RPMI8226 (cell line): ENCODE measurements around the gene MYO7B.

ENCODE experiments used
- DNase-seq: peaks from one replicate; pipeline ENCODE4 v3.0.0-alpha.2; 2015

Gene MYO7B

GRCh38 chr2:127652786-127653357 lies 117.4 kb downstream of the MYO7B start:
- DNase-seq, result no peak

- DNase-seq, result no peak
These were observed 118.1 kb downstream of the MYO7B start for GRCh38 chr2:127653421-127654083.

DNA sequence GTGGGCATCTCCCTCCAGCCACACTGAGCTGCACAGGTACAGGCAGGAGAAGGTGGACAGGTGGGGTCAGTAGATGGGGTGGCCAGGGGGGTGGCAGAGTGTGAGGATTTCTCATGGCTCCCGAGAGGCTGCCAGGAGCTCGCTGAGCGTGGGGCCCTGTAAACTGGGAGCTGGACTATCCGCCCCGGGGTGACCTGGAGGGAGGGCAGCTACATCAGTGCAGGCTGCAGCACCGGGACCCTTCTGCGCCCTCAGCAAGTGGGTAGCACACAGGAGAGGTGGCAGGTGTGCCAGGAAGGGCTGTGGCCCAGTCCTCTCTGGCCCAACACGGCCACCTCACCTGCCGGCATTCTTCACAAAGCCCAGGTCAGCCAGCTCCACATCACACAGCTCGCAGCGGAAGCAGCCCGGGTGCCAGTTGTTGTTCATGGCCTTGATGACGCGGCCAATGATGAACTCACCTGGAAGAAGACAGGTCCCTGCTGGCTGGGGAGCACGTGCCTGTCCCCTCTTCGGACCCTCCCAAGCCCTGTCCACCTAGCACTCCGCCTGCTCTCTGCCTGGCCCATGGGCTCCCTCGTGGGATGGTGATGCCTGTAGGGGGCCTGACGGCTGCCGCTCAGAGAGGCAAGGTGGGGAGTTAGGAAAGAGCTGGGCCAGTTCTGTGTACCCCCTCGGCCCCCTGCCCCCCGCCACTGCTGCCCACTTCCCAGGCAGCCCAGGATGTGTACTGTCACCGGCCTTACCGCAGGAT lies 118.8 kb downstream of the MYO7B start:
- DNase-seq, result no peak

- no peak for DNase-seq
These were observed 119.3 kb downstream of the MYO7B start for GRCh38 chr2:127654838-127655175.

- DNase-seq, result no peak
These were observed 120.0 kb downstream of the MYO7B start for GRCh38 chr2:127655209-127656073.

DNA sequence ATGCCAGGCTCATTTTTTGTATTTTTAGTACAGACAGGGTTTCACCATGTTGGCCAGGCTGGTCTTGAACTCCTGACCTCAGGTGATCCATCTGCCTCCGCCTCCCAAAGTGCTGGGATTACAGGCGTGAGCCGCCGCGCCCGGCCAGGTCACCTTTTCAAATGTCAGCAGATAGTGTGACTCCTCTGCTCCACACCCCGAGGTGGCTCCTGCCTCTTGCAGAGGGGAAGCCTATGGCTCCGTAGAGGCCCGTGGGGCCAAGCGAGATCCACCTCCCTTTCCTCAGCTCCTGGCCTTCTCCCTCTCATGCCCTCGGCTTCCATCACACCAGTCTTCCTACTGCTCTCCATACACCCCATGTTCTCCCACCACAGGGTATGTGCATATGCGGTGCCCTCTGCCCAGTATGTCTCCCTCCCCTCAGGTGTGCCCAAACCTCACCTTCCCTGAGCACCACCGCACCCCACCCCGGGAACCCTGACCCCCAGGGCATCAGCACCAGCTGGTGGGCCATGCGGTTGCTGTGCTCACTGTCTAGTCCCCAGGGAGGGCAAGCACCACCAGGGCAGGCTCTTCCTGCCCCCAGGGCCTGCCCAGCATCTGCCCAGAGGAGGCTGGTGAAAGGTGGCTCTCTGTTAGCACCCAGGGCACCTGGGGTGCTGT lies 121.2 kb downstream of the MYO7B start:
- DNase-seq, result no peak

- no peak for DNase-seq
These were observed 121.7 kb downstream of the MYO7B start for GRCh38 chr2:127657232-127657595.

- DNase-seq, result no peak
These were observed 122.7 kb downstream of the MYO7B start for GRCh38 chr2:127658146-127658545.

GRCh38 chr2:127658641-127659407 lies 123.3 kb downstream of the MYO7B start:
- no peak for DNase-seq

DNA sequence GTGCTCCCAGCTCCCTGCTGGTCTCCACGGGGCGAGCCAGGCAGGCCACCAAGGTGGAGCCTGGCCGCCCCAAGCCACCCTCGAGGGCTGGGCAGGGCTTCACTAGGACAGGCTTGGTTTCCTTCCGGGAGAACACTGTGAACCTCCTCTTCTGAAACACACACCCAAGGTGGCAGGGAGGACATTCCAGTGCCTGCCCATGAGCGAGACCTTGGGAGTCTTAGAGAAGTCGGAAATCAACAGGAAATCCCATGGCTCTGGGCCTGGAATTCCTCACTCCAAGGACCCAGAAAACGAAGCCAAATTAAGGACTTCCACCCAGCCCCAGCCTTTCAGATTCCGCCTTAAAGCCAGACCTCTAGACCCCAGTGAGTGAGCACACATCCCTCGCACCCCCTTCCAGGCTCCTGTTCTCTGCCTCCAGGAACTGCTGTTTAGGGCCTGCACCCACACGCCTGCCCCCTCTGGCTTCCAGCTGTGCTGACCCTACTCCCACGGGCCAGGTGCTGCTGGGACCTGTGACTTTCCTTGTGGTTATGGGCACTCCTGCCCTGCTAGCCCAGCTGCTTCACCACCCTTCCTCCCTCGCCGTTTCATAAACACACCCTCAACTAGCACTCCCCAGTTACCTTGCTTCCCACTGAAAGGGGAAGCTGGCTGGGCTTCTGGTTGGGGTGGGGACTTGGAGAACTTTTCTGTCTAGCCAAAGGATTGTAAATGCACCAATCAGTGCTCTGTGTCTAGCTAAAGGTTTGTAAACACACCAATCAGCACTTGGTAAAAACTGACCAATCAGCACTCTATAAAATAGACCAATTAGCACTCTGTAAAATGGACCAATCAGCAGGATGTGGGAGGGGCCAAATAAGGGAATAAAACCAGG lies 124.2 kb downstream of the MYO7B start:
- DNase-seq, result peak; percentile 57

DNA sequence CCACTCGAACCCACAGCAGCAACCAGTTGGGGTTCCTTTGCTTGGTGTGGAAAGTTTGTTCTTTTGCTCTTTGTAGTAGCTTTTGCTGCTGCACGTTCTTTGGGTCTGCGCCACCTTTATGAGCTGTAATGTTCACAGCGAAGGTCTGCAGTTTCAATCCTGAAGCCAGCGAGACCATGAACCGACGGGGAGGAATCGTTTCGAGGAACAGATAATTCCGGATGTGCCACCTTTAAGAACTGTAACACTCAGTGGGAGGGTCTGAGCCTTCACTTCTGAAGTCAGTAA lies 124.8 kb downstream of the MYO7B start:
- no peak for DNase-seq

DNA sequence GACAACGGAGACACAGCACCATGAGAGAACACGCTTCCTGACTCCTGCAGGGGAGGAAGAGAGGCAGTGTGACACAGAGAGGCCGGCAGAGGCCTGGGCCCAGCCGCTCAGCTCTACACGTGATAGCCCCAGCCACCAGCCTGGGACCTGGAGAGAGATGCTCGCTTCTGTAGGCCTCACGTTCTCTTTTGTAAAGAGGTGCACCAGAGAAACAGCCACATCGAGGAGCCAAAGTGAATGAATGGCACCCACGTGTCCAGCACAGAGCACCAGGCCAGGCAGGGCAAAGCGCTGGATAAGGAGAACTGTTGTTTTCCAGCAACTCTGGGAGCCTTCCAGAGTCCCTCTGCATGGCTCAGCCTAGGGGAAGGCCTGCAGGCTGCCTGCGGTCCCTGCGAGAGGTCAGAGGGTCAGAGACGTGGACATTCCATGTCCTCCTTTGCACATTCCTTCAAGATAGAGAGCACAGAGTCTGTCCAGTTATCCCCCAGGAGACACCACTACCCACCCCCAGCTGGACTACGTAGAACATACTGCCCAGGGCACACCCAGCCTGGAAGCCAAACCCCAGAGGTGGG lies 125.7 kb downstream of the MYO7B start:
- DNase-seq, result no peak

DNA sequence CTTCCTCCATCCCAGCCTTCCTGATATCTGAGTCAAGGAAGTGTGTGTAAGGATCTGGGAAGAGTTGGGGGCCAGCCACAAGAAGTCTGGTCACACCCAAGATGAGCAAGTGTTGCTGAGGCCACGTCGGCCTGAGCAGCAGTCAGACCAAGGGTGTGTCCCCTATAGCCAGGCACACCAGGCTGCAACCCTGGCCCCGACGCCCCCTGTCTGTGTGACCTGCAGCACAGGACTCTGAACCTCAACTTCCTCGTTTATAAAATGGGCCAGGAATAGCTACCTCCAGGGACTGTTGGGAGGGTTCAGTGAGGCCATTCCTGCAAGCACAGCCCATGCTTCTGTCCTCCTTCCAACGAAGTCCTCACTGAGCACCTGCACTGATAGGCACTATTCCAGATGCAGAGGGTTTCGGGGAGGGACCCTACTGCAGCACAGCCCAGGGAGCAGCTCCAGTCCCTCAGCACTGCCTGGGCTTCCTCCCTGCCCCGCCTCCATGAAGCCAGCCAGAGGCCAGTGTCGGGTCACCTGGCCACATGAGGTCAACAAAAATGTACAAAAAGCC lies 126.5 kb downstream of the MYO7B start:
- no peak for DNase-seq

- DNase-seq, result no peak
These were observed 127.6 kb downstream of the MYO7B start for GRCh38 chr2:127662937-127663565.

GRCh38 chr2:127663566-127664064 lies 128.1 kb downstream of the MYO7B start:
- DNase-seq, result no peak

GRCh38 chr2:127664065-127664894 lies 128.8 kb downstream of the MYO7B start:
- no peak for DNase-seq

DNA sequence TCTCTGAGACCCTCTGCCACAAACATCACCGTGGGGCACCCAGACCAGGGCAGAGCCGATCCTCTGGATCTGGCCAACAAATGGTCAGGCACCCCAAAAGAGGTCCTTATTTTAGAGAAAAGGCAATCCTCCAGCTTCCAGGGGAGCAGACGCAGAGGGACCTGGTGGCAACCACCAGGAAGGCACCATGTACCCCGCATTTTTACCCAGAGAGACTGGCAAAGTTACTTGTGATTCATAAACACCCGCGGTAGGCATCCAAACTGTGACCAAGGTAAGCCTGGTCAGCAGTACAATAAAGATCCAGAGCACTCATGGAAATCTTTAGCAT lies 129.4 kb downstream of the MYO7B start:
- no peak for DNase-seq

DNA sequence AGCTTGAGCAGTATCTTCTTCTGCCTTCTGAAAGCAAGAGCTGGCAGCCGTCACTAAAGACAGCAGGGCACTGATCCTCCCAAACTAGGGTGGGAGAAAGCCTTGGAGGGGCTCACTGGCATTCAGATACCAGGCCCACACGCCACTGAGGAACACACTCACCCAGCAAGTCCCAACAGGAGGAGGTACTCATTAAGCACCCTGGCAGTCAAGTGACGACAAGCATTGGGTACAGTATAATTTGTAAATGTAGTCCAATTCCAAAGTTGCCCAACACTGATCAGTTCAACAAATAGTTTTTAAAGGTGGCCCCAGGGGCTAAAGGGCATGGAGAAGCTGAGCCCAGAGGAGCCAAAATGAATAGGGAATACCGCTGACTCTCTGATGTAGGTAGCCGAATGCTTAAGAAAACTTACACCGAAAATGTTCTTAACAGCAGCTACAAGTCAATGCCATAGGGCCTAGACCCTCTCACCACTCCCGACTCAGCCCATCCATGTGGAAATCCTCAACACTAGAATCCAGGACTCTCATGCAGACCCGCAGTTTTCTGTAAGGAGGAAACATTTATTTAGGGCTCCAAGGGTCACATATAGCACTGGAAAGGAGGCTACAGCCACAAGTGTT lies 129.9 kb downstream of the MYO7B start:
- no peak for DNase-seq

DNA sequence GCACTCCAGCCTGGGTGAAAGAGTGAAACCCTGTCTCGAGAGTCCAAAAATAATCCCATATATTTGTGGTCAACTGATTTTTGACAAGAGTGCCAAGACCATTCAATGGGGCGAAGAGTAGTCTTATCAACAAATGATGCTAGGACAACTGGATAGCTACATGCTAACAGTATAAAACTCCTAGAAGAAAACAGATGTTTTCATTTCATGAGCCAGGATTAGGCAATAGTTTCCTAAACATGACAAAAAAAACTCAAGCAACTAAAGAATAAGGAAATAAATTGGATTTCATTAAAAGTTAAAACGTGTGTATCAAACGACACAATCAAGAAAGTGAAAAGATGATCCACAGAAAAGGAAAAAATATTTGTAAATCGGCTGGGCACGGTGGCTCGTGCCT lies 133.6 kb downstream of the MYO7B start:
- DNase-seq, result no peak
